GM18907 (cell line): Measurements from ENCODE around the gene CEP120.
"Not testable (repeated sequence)": the region's sequence is repeated elsewhere in the genome, so short reads cannot be mapped to it uniquely, and the experiment has no call there.

Experiments used
- ATAC-seq: cut with Tn5 transposase; IDR thresholded peaks from one replicate; pipeline ENCODE4 v1.9.1; 2021; ENCODE audit warnings: mild to moderate bottlenecking, moderate library complexity; ENCODE audit not compliant: unreplicated experiment

CEP120 gene

GRCh38 chr5:123391009-123391408 lies 32.2 kb downstream of the CEP120 start:
- no peak for ATAC-seq

GRCh38 chr5:123389794-123390193 lies 33.4 kb downstream of the CEP120 start:
- no peak for ATAC-seq

DNA sequence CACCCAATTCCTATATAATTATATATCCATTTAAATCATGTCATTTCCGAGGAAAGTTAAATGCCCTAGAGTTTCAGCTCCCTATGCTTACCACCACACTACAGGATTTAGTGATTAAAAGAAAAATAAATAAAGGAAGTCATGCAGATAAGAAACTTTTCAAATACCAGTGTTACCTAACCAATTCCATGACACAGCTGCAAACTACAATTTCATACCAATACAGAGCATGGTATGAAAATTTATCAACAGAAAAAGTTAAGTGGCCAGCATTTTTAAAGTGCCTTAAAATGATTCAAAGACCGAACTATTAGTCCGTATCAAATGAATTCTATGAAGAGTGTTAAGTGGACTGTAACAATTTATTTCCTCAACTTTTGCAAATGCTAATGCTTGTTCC lies 35.9 kb downstream of the CEP120 start:
- no peak for ATAC-seq

GRCh38 chr5:123382252-123382651 lies 41.0 kb downstream of the CEP120 start:
- no peak for ATAC-seq

DNA sequence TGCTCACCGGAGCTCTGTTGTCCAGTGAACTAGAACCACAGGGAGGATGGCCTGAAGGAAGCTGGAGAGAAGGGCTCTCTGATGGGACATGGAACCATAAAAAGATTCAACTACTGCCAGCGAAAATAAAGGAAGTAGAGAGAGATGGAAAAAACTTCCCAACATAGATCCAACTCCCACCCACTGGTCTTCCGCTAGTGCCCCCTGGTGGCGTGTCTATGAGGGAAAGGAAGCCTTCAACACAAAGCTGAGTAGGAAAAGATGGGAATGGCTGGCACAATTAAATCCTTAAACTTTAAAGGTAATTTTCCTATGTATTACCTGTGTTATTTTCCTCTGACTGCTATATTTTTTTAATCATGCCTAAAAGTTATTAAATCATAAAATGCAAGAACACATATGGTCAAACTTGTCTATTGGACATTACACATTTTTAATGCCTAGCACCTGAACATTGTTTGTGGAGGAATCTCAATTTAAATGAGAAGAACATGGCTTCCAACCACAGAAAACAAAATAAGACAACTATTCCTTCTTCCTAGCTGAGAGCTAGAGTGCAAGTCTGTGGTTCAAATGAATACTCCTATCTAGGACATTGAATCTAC lies 51.5 kb downstream of the CEP120 start:
- ATAC-seq: no peak

- no peak for ATAC-seq
Observed at GRCh38 chr5:123369371-123369968, 53.7 kb downstream of the CEP120 start.

DNA sequence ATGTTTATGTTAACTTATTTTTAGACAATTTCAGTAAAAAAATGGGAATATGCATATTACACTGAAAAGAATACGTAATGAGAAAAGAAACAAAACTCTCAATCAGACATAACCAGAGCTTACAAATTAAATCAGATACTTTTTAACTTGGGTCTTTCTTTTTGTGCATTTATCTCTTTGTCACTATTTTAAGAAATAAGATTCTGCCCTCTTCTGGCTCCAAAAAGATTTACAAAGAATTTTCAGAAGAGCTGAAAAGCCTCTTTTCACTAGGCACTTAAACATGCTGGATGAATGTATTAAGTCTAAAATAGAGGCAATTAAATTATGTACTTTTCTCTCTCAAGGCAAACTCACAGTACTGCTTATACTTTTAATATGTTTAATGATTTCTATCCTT lies 55.5 kb downstream of the CEP120 start:
- ATAC-seq: no peak

- no peak for ATAC-seq
Observed at GRCh38 chr5:123365156-123365555, 58.0 kb downstream of the CEP120 start.

DNA sequence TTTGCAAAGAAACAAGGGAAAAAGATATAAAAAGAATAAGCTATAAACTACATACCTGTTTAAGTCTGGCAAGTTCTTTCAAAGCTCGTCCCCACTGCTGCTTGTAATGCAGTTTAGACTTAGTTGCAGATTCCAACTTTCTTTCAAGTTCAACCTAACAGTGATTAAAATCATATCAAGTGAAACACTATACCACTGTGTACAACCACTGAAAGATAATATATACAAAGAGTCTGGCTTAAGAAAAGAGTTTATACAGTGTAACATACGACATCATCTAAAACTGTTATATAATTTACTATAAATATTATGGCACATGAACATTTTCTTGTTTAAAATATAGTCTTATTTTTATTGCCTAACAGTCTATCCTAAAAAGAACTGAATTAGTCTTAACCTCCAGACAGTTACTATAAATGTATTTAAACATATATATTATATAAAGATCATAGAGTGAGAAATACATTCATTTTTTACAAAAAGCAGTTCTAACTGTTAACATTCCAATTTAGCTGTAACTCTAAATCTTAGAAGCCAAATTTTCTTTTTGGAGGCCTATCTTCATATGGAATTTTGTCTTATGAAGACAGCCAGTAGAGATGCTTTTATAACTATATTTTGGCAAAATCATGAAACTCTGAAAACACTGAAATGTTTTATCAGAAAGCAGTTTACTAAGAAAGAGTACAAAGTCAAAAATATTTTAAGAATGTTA lies 58.6 kb downstream of the CEP120 start:
- no peak for ATAC-seq

DNA sequence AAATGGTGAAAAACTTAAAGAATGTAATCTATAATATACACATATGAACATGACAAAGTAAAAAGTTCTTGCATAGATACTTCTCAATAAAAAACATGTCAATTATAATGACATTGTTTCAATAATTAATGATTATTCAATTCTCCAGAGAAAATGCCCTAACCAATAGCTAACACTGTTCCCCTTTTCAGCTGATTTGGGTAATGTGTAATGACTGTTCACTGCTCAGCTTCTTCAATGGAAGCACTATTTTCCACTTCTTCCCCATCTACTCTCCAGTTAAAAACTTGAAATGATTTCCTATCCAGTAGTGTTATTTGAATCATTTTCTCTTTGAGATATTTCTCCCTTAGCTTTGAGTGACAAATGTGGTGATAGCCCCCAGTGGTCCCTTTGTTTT lies 62.3 kb downstream of the CEP120 start:
- ATAC-seq: no peak

DNA sequence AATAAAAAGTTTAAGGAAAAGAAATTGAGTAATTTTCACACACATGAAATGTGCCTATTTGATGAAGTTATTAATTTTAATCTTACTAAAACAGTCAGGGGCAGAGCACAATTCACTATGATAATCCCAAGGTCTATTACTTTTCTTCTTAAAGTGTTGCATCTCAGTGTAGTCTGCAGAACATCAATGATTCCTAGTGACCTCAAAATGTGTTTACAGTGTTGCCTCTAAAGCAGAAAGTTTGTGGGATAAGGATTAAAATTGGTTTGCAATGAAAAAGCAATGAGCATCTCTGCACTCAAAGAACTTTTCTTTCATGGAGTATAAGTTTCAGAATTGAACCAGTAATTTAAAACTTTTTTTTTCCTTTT lies 63.0 kb downstream of the CEP120 start:
- no peak for ATAC-seq

- ATAC-seq: no peak
Observed at GRCh38 chr5:123359454-123360200, 63.6 kb downstream of the CEP120 start.

DNA sequence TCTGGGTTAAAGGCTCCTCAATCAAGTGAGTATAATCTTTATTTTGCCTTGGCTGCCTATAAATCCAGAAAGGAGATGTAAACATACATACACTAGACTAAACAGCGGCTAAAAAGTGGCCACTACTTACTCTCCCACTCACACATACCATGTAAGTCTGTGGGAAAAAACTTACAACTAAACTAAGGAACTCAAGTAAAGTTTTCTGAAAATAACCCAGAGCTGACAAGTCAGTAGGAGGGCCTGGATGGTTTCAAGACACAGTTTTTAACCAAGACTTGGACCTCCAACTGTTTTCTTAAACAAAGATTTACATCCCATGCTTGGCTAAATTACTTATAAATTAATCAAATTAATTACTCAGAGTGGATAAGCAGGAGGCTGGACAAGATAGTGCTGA lies 64.5 kb downstream of the CEP120 start:
- no peak for ATAC-seq

- no peak for ATAC-seq
Observed at GRCh38 chr5:123358304-123358703, 64.9 kb downstream of the CEP120 start.

DNA sequence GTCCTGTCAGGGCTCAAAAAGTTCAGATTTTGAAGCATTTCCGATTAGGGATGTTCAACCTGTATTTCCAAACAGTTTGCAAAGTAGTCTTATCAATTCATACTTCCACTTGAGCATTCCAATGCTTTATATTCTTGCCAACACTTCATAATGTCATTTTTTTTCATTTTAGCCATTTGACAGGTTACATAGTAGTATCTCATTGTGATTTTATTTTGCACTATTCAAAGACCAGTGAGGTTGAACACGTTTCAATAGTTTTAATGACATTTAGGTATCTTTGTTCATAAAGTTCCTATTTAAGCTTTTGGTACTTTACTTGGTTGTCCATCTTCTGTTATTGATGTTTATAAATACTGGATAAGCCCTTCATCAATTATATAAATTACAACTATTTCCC lies 71.4 kb downstream of the CEP120 start:
- ATAC-seq: no peak

- no peak for ATAC-seq
Observed at GRCh38 chr5:123351240-123351639, 72.0 kb downstream of the CEP120 start.

DNA sequence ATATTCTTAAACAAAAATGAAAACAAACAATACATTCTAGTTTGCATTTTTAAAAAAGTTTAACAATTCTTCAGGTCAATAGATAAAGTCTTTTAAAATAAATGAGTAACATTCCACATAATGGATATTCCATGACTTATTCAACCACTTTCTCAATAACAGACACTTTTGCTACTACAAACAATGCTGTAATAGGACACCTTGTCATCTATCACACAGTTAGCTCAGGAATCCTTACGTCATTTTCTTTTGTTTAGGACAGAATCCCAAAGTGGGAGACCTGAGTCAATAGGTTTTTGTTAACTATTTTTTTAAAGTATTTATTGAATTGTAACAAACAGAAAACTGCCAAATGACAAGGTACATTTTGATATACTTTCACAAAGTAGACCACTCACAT lies 72.5 kb downstream of the CEP120 start:
- no peak for ATAC-seq

GRCh38 chr5:123344816-123345426 lies 78.3 kb downstream of the CEP120 start:
- ATAC-seq: peak; percentile 53

DNA sequence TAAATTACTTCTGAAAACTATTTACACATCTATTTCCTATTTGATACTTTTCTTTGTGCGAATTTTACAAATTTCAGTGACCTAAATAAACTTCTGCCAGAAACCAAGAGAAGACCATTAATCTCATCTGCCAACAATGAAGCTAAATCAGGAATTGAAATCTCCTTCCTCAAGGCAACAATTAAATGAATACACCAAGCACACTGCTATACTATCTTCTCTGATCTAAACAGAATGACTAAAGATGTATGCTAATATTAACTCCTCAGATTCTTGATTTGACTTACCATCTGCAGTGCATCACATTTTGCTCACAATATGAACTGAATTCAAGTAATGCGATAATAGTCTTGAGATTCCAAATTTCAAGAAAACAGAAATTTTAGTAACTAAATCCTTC lies 82.3 kb downstream of the CEP120 start:
- ATAC-seq: no peak

DNA sequence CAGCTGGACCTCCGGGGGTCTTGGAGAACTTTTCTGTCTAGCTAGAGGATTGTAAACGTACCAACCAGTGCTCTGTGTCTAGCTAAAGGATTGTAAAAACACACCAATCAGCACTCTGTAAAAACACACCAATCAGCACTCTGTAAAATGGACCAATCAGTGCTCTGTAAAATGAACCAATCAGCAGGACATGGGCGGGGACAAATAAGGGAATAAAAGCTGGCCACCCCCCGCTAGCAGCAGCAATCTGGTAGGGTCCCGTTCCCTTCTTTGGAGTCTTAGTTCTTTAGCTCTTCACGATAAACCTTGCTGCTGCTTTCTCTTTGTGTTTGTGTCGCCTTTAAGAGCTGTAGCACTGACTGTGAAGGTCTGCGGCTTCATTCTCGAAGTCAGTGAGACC lies 114.8 kb downstream of the CEP120 start:
- not testable (repeated sequence) for ATAC-seq

- no peak for ATAC-seq
Observed at GRCh38 chr5:123305751-123306150, 117.5 kb downstream of the CEP120 start.
